ENCODE results near the gene RNF144A.
"Not testable (repeated sequence)": the region's sequence is repeated elsewhere in the genome, so short reads cannot be mapped to it uniquely, and the experiment has no call there.

RNF144A gene

GRCh38 chr2:6972067-6972710, 55.0 kb downstream of the RNF144A start:
- no peak for DNase-seq (ENCODE audit: low spot score)

GRCh38 chr2:6973895-6974545, 56.8 kb downstream of the RNF144A start:
- no peak for DNase-seq (ENCODE audit: low spot score)

GRCh38 chr2:6975988-6976387, 58.8 kb downstream of the RNF144A start:
- no peak for DNase-seq (ENCODE audit: low spot score)

DNA sequence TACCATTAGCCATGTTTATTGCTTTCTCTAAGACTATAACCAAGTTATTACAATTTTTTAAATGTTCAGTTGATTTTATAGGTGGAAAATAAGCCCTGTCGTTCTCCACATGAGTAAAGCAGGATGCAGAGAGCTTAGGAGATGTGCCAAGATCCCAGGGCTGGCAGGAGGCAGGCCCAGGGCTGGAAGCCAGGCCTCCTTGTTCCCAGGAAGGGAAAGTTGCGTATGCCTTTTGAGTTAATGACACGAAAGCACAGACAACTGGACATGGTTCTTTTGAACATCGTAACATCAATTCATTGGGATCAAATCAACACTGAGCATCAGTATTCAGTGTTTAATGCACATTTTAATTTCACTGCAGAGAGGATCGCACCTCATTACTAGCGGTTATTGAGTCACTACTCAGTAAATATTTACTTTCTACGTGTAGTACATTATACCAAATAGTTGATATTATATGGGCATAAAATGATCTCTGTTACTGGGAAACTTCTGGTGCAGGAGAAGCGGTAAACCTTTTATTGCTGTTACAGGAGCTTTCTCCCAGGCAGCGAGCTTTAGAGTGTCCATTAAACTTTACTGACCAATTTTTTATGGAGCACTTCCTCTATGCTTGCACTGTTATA, 60.0 kb downstream of the RNF144A start:
- DNase-seq (ENCODE audit: low spot score) = no peak

DNA sequence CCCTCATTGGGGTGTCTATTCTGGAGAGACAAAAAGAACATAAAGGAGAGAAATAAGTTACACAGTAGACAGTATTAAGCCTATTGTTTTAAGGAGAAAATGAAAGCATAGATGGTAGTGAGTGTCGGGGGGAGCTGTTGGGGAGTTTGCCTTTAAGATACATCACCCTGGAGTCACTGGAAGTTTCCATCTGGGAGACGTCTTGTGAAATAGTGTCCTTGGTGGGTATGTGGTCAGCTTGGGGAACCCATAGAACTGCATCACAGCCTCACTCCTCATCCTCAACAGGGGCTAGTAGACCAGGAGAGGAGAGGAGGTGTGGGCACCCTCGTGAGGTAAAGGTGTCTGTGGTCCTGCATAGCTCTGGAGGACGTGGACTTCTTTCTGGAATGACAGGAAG, 60.6 kb downstream of the RNF144A start:
- DNase-seq (ENCODE audit: low spot score) = no peak

- DNase-seq (ENCODE audit: low spot score) = no peak
Observed at GRCh38 chr2:6978991-6979390, 61.8 kb downstream of the RNF144A start.

DNA sequence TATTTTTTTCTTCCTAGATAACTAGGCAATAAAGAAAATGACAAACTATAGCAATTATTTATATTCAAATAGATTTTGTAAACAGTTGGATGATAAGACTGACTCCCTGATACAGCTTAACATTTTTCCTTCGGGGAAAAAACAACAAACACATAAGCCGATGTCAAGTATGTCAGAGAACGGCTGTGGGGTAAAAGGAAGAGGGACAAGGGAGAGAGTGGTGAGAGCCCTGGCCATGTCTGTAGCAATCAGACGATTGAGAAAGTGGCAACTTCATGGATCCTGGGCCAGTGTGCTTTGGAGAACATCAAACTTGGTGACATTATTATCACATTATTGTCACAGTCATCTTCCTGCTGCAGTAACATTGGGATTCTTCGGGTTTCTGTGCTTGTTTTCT, 65.2 kb downstream of the RNF144A start:
- DNase-seq (ENCODE audit: low spot score) = no peak

GRCh38 chr2:6982934-6983589, 65.8 kb downstream of the RNF144A start:
- no peak for DNase-seq (ENCODE audit: low spot score)

- DNase-seq (ENCODE audit: low spot score) = no peak
Observed at GRCh38 chr2:6986301-6986911, 69.2 kb downstream of the RNF144A start.

- no peak for DNase-seq (ENCODE audit: low spot score)
Observed at GRCh38 chr2:6986912-6987361, 69.7 kb downstream of the RNF144A start.

DNA sequence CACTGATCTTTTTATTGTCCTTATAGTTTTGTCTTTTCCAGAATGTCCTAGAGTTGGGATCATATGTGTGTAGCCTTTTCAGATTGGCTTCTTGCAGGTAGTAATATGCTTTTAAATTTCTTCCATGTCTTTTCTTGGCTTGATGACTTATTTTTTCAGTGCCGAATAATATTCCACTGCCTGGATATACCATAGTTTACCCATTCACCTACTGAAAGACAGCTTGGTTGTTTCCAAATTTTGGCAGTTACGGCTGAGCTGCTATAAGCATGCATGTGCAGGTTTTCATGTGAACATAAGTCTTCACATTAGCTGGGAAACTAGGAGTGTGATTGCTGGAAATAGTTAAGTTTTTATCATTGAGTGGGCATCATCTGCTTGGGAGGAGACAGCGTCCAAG, 73.7 kb downstream of the RNF144A start:
- DNase-seq (ENCODE audit: low spot score) = no peak

GRCh38 chr2:6992794-6993228, 75.6 kb downstream of the RNF144A start:
- DNase-seq (ENCODE audit: low spot score) = no peak

GRCh38 chr2:6993229-6993640, 76.0 kb downstream of the RNF144A start:
- no peak for DNase-seq (ENCODE audit: low spot score)

DNA sequence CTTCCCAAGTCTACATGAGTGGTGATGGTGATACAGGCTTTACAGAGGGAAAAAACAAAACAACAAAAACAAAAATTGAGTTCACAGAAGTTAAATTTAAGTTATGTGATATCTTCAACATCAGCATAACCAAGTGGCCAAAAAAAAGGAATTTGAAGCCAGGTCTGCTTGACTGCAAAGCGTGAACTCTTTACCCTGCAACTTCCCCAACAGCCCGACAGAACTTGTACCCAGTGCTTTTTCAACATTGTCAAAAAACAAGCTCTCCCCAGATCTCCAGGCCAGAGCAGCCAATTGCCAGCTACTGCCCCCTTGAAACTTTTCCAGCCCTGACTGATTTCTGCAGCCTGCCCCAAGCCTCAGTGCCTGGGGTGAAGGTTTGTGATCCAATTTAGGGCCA, 76.7 kb downstream of the RNF144A start:
- DNase-seq (ENCODE audit: low spot score) = no peak

GRCh38 chr2:6994536-6995128, 77.4 kb downstream of the RNF144A start:
- DNase-seq (ENCODE audit: low spot score) = no peak

GRCh38 chr2:6995391-6996097, 78.3 kb downstream of the RNF144A start:
- DNase-seq (ENCODE audit: low spot score) = no peak

DNA sequence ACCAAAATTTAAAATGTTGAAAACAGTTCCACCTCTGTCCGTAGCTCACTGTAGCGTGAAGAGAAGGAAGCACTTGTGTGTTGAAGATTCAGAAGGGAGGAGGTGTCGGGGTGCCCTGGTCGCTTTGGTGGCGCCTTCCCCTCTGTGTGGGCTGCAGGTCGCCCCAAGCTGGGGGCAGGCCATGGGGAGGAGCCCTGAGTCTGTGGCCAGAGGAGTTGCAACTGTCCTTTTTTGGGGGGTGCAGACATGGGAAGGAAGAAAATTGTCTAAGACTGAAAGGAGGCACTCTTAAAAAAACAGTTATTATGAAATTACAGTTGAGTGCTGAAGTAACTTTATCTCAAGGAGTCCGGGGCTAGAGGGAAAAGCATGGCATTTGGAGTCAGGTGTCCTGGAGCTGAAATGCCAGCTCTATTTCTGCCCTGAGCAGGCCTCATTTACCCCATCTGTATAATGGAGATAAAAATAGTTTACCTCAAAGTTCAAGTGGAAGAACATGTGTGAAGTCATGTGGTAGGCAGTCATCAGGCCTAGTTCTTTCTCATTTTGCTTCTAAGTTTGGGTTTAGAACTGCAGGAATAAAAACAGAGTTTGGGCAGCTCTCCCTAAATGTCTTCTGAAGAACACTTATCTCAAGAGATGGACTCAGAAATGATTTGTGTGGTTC, 82.1 kb downstream of the RNF144A start:
- DNase-seq (ENCODE audit: low spot score) = no peak

- DNase-seq (ENCODE audit: low spot score) = not testable (repeated sequence)
Observed at GRCh38 chr2:7001395-7001794, 84.2 kb downstream of the RNF144A start.

GRCh38 chr2:7003895-7004294, 86.7 kb downstream of the RNF144A start:
- no peak for DNase-seq (ENCODE audit: low spot score)

- no peak for DNase-seq (ENCODE audit: low spot score)
Observed at GRCh38 chr2:7004636-7005035, 87.4 kb downstream of the RNF144A start.

GRCh38 chr2:7007488-7007845, 90.3 kb downstream of the RNF144A start:
- DNase-seq (ENCODE audit: low spot score) = no peak
